Uterus (tissue), 2 donors: ENCODE measurements around the gene ZRANB2.

Experiments used
- CTCF ChIP-seq, 4 experiments: fragments of 200-600 bp in 2 of 4; fragments of 450-650 bp in 2 of 4; sonication (generic) in 2 of 4; IDR thresholded peaks; one replicate each; pipeline ENCODE4 v1.5.1; 2016 to 2019; ENCODE audit warnings: antibody characterized with exemption in 4 of 4, mild to moderate bottlenecking in 2 of 4, moderate library complexity in 1 of 4
- POLR2A ChIP-seq, 2 donors: fragments of 450-650 bp; IDR thresholded peaks; one replicate each; pipeline ENCODE4 v1.6.1; 2016; ENCODE audit warnings: antibody characterized with exemption in 2 of 2, mild to moderate bottlenecking in 1 of 2, moderate library complexity in 1 of 2

DNA sequence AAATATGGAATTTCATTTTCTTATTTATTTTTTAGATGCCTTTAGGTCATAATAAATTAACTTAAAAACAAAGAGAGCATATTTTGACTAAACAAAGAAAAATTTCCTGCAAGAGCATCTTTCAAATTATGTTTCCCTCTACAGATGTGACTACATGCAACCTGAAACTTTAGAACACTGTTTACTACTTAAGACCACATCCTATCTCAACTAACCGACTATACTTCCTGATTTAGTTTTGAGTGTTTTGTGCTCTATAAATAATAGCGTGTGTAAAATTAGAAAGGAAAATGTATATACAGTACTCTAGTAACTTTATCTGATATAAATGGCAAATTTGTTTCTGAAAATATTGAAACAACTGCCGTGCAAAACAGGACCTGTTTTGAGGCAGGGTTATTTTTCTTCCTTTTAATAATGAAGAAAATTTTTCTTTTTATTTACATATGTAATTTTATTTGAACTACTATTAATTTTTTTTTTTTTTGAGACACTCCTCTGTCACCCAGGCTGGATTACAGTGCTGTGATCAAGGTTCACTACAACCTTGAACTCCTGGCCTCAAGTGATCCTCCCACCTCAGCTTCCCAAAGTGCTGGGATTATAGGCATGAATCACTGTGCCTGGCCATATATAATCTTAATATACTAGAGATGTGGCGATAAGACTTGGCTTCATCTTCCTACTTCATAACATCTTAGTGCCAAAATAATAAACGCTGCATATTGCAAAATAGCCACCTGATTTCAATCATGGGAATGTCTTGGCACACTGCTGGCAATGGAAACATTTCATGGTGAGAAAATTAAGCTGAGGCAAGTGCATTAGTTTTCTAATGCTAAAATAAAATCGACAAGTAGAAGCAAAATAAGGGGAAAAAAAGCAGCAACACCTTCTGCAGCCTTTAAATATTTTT is 12.3 kb downstream of the ZRANB2 start:
- no peak for TF ChIP-seq CTCF (IDR thresholded peaks at IDR 0.05)
- TF ChIP-seq POLR2A (IDR thresholded peaks at IDR 0.05): no peak
